ENCODE measurements around the gene CSKMT.

DNA sequence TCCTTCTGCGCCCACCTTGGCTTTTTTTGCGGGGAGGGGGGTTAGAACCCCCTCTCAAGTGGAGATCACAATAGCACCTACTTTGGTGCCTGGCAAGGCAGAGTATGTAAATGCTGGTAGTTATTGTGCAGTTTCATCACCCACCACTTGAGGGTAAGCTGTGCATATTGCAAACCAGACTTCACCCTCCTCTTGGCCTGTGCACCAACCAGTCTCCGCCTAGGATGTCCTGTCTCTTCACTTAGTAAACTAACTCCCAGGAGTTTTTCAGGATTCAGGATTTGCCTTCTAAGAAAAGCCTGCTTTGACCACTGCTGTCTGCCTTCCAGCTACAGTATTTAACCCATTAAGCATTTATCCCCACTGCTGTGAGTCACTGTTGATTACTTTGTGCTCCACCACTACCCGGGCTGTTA lies 15.7 kb downstream of the CSKMT start:
- TF ChIP-seq, protein P1, sequence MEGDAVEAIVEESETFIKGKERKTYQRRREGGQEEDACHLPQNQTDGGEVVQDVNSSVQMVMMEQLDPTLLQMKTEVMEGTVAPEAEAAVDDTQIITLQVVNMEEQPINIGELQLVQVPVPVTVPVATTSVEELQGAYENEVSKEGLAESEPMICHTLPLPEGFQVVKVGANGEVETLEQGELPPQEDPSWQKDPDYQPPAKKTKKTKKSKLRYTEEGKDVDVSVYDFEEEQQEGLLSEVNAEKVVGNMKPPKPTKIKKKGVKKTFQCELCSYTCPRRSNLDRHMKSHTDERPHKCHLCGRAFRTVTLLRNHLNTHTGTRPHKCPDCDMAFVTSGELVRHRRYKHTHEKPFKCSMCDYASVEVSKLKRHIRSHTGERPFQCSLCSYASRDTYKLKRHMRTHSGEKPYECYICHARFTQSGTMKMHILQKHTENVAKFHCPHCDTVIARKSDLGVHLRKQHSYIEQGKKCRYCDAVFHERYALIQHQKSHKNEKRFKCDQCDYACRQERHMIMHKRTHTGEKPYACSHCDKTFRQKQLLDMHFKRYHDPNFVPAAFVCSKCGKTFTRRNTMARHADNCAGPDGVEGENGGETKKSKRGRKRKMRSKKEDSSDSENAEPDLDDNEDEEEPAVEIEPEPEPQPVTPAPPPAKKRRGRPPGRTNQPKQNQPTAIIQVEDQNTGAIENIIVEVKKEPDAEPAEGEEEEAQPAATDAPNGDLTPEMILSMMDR (IDR thresholded peaks at IDR 0.05; ENCODE audit: borderline replicate concordance, extremely low read depth, low read length, poor library complexity, severe bottlenecking): peak; percentile 76
- no peak for TF ChIP-seq EZH2 (IDR thresholded peaks at IDR 0.05; ENCODE audit: borderline replicate concordance, low read depth, low read length, severe bottlenecking)
